Activated CD8-positive, alpha-beta memory T cell treated with anti-CD3 and anti-CD28 coated beads for 1 hour (primary cell): ENCODE results near the gene SAA4.
"Not testable (repeated sequence)": the region's sequence is repeated elsewhere in the genome, so short reads cannot be mapped to it uniquely, and the experiment has no call there.

Experiments
- DNase-seq, 2 donors: peaks; one replicate each; pipeline ENCODE4 v3.0.0-alpha.2; 2020; ENCODE audit warnings: low read depth in 1 of 2; ENCODE audit errors: extremely low read depth in 1 of 2

The SAA4 gene

GRCh38 chr11:18247191-18247581 lies 10.6 kb upstream of the SAA4 start:
- DNase-seq, result not testable (repeated sequence)

GRCh38 chr11:18246379-18247190 lies 10.0 kb upstream of the SAA4 start:
- not testable (repeated sequence) for DNase-seq

- DNase-seq, result no peak
Observed at GRCh38 chr11:18245396-18245795, 8.8 kb upstream of the SAA4 start.

GRCh38 chr11:18243783-18244362 lies 7.3 kb upstream of the SAA4 start:
- DNase-seq, result peak in 1 of 2 donors; percentile 25

GRCh38 chr11:18239655-18240054 lies 3.1 kb upstream of the SAA4 start:
- no peak for DNase-seq

GRCh38 chr11:18235394-18236334 lies 938 bp downstream of the SAA4 start:
- DNase-seq, result no peak

- no peak for DNase-seq
Observed at GRCh38 chr11:18233912-18234311, 2.7 kb downstream of the SAA4 start.

GRCh38 chr11:18230859-18231258 lies 5.7 kb downstream of the SAA4 start:
- no peak for DNase-seq

- DNase-seq, result no peak
Observed at GRCh38 chr11:18229501-18229900, 7.1 kb downstream of the SAA4 start.

- no peak for DNase-seq
Observed at GRCh38 chr11:18225913-18226312, 10.7 kb downstream of the SAA4 start.

- no peak for DNase-seq
Observed at GRCh38 chr11:18223591-18224387, 12.8 kb downstream of the SAA4 start.

GRCh38 chr11:18222814-18223421 lies 13.7 kb downstream of the SAA4 start:
- no peak for DNase-seq

- no peak for DNase-seq
Observed at GRCh38 chr11:18221274-18221876, 15.2 kb downstream of the SAA4 start.

- DNase-seq, result no peak
Observed at GRCh38 chr11:18209058-18209457, 27.5 kb downstream of the SAA4 start.

- DNase-seq, result no peak
Observed at GRCh38 chr11:18204771-18205170, 31.8 kb downstream of the SAA4 start.

GRCh38 chr11:18204220-18204619 lies 32.4 kb downstream of the SAA4 start:
- DNase-seq, result no peak

GRCh38 chr11:18203723-18204122 lies 32.9 kb downstream of the SAA4 start:
- no peak for DNase-seq

GRCh38 chr11:18197738-18198137 lies 38.9 kb downstream of the SAA4 start:
- DNase-seq, result not testable (repeated sequence)

GRCh38 chr11:18196532-18196931 lies 40.1 kb downstream of the SAA4 start:
- DNase-seq, result no peak

GRCh38 chr11:18193010-18193409 lies 43.6 kb downstream of the SAA4 start:
- no peak for DNase-seq
